ENCODE data around the gene NBAS.

GRCh38 chr2:15306706-15307105 is 254.4 kb downstream of the NBAS start:
- TF ChIP-seq REST (IDR thresholded peaks at IDR 0.05; ENCODE audit: insufficient read depth in 1 of 2, low read depth in 2 of 2, low read length in 2 of 2) (no peak), TAF1 (IDR thresholded peaks at IDR 0.05; ENCODE audit: borderline replicate concordance, insufficient read depth, low read length) (no peak), POLR2AphosphoS5 (IDR thresholded peaks at IDR 0.05; ENCODE audit: low read depth, low read length) (no peak)

Measured in PFSK-1 (cell line).